HG02970 (cell line): Measurements from ENCODE around the gene FBLIM1.

Source experiments
- ATAC-seq: cut with Tn5 transposase; IDR thresholded peaks from one replicate; pipeline ENCODE4 v1.9.1; 2021; ENCODE audit warnings: mild to moderate bottlenecking, moderate library complexity, moderate number of reproducible peaks; ENCODE audit not compliant: unreplicated experiment, low FRiP score

The FBLIM1 gene

DNA sequence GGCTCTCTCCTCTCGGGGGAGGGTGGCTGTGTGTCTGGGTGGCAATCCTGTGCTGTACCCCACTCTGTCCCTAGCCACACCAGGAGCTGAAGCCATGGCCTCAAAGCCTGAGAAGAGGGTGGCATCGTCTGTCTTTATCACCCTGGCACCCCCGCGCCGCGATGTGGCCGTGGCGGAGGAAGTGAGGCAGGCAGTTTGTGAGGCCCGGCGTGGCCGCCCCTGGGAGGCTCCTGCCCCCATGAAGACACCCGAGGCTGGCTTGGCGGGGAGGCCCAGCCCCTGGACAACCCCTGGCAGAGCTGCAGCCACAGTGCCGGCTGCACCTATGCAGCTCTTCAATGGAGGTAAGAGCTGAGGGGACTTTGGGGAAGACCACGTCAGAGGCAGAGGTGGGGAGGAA lies 6.3 kb downstream of the FBLIM1 start:
- ATAC-seq, result no peak

- no peak for ATAC-seq
These were observed 7.0 kb downstream of the FBLIM1 start for GRCh38 chr1:15765495-15766194.

GRCh38 chr1:15767941-15768340 lies 9.3 kb downstream of the FBLIM1 start:
- no peak for ATAC-seq

DNA sequence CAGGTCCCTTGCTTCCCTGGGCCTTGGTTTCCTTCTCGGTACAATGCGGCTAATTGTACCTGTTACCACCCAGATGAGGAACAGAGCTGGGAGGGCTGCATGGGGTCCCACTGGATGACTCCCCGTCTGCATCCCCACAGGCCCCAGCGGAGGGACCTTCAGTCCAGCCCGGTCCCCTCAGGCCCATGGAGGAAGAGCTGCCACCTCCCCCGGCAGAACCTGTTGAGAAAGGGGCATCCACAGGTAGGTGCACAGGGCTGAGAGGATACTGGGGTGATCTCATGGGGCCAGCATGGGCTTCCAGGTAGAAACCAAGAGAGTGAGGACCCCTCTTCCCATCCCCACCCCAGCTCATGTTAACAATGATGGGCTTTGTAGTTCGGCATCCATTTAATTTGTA lies 9.8 kb downstream of the FBLIM1 start:
- ATAC-seq, result no peak

DNA sequence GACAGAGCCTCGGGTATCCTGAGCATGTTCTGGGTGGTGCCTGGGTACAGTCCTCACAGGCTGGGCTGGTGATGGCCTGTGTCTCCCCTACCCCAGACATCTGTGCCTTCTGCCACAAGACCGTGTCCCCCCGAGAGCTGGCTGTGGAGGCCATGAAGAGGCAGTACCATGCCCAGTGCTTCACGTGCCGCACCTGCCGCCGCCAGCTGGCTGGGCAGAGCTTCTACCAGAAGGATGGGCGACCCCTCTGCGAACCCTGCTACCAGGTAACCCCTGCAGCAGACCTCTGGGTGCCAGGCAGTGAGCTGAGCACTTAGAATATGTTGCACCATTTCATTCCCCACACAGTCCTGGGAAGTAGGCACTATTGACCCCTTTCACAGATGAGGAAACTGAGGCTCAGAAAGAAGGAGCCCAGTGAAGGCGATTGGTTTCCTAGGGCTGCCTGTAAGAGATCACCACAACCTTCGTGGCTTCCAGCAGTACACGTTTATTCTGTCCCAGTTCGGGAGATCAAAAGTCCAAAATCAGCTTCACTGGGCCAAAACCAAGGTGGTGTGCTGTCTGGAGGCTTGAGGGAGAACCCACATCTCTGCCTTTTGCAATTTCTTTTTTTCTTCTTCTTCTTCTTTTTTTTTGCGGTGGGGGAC lies 11.8 kb downstream of the FBLIM1 start:
- no peak for ATAC-seq

DNA sequence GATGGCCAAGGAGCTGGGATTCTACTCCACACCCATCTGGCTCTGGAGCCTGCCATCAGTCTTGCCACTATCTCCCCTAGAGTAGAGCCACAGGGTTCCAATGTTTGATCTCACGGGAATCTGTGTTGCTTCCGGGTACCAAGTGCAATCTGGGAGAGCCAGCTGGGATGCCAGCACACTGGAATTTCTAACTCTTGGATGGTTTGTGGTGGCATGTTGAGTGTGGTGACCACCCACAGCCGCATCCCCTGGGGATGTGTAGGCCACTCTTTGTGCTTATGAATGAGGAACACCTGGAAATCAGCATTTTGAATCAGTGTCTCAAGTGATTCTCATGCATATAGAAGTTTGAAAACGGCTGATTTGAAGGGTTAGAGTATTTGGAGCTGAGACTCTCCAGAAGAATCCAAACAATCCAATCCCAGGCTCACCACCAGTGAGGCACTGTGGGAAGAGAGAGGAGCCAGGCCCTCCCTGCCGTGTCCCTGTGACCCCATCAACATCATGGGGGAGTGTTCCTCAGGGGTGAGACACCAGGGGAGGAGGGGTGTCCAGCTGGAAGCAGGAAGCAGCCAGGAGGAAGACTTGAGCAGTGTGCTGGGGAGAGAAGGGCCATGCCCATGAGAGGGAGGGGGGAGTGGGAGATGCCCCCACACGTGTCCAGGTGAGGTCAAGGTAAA lies 13.4 kb downstream of the FBLIM1 start:
- no peak for ATAC-seq

GRCh38 chr1:15775706-15776105 lies 17.1 kb downstream of the FBLIM1 start:
- no peak for ATAC-seq

DNA sequence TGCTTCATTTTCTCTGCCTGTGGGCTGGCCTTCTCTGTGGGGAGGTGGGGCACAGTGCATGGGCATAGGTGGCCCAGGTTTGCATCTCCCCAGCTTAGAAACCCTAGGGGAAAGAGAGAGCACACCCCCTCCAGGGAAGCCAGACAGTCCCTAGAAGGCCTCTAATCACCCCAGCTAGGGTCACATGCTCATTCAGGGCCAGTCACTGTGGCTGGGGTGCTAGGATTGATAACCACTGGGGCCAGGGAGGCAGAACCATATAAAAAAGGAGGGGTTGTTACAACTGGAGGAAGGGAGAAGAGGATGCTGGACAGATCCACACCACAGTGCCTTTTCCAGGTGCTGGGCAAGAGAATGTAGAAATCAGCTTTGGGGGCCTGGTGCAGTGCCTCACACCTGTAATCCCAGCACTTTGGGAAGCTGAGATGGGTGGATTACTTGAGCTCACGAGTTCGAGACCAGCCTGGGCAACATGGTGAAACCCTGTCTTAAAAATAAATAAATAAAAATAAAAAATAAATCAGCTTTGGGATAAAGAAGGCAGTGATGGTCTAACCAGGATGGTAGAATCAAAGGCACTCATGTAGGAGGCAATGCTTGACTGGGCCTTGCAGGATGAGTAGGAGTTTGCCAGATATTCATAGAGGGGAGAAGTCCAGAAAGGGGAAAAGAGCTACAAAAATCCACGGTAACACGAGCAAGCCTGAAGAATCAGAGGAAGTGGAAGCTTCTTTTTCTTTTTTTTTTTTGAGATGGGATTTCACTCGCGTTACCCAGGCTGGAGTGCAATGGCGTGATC lies 19.5 kb downstream of the FBLIM1 start:
- no peak for ATAC-seq

GRCh38 chr1:15785683-15786082 lies 27.1 kb downstream of the FBLIM1 start:
- no peak for ATAC-seq

DNA sequence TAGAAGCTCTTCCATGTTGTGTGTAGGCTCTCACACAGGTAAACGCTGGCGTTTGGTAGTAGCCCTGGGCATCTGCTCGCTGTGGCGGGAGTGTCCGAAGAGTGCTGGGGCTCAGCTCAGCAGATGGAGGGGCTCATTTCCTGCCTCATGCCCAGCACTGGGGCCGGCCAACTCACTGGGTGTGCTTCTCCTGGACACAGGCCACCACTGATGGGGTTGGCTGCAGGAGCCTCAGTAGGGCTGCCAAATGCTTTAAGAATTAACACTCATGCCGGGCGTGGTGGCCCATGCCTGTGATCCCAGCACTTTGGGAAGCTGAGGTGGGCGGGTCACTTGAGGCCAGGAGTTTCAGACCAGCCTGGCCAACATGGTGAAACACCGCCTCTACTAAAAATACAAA lies 28.0 kb downstream of the FBLIM1 start:
- ATAC-seq, result no peak

GRCh38 chr1:15788624-15789301 lies 30.2 kb downstream of the FBLIM1 start:
- ATAC-seq, result no peak

GRCh38 chr1:15796086-15796462 lies 37.5 kb downstream of the FBLIM1 start:
- no peak for ATAC-seq

DNA sequence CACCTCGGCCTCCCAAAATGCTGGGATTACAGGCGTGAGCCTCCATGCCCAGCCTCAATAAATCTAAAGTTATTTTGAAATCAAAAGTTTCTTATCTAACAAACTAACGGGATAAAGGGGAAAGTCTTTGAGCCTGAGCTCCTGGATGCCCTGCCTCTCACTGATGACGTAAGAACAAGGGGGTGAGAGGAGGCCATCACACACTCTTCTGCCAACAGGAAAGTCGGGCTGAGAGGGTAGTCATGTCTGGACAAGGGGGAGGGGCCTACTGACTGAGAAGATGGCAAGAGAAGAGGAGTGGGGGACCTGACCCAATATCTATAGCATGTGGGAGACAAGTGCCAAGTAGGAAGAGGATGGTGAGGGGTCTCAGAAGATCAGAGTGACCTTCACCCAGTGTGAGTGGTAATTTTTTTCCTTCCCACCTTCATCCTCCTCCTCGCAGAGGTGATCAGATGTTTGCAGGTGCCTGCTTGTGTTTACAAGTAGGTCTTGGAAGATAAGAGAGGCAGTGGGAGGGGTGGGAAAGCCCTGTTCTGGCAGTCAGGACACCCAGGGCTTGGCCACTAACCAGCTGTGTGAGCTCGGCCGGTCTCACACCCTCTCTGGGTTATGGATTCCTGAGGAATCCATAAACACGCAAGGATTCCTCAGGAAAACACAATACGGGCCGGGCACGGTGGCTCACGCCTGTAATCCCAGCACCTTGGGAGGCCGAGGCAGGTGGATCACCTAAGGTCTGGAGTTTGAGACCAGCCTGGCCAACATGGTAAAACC lies 39.2 kb downstream of the FBLIM1 start:
- ATAC-seq, result no peak

- no peak for ATAC-seq
These were observed 40.6 kb downstream of the FBLIM1 start for GRCh38 chr1:15799004-15799867.

- no peak for ATAC-seq
These were observed 41.6 kb downstream of the FBLIM1 start for GRCh38 chr1:15799928-15800835.

DNA sequence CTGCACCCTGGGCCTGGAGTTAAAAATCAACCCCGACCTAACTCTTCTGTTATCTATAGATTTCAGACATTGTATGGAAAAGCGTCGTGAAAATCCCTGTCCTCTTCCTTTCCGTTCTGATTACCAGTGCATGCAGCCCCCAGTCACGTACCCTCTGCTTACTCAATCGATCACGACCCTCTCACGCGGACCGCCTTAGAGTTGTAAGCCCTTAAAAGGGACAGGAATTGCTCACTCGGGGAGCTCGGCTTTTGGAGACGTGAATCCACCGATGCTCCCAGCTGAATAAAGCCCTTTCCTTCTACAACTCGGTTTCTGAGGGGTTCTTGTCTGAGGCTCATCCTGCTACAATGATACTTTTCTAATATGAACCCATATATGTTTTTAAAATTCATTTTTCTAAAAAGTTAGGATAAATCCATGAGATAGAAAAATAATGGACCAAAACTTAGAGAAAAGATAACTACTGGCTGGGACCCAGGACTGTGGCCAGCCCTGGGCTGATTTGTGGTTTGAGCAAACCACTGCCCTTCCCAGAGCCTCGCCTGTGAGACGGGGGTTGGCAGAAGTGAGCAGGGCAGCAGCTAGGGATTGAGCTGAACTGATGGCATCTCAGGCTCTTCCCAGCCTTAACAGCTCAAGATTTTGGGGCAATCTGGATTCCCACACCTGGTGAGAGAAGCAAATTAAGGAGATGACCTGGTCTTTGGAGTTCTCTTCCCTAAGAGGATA lies 43.8 kb downstream of the FBLIM1 start:
- ATAC-seq, result no peak

DNA sequence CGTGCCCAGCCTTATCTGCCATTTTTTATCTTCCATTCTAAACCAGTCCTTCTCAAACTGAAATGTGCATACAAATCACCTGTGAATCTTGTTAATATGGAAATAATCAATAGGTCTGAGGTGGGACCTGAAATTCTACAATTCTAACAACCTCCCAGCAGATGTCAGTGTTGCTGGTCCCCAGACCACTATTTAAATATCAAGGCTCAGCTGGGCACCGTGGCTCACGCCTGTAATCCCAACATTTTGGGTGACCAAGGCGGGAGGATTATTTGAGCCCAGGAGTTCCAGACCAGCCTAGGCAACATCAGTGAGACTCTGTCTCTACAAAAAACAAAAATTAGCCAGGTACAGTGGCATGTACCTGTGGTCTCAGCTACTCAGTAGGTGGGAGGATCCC lies 44.8 kb downstream of the FBLIM1 start:
- no peak for ATAC-seq
